Stimulated activated naive CD8-positive, alpha-beta T cell treated with anti-CD3 and anti-CD28 coated beads, Interleukin-15, Interleukin-2, amounts not matched to agents 100 ng/mL and 50 ng/mL, for 24 hours (primary cell): ENCODE data around the gene SPTLC1.
"Not testable (repeated sequence)": the region's sequence is repeated elsewhere in the genome, so short reads cannot be mapped to it uniquely, and the experiment has no call there.

Experiments used
- H3K27ac Mint-ChIP-seq: one replicate; pipeline ENCODE4 v1.8.0; 2021; ENCODE audit warnings: mild to moderate bottlenecking, mixed read lengths
- H3K27me3 Mint-ChIP-seq: one replicate; pipeline ENCODE4 v1.8.0; 2021; ENCODE audit warnings: mixed read lengths
- H3K36me3 Mint-ChIP-seq: one replicate; pipeline ENCODE4 v1.8.0; 2021; ENCODE audit warnings: low read depth, mixed read lengths
- H3K4me1 Mint-ChIP-seq: one replicate; pipeline ENCODE4 v1.8.0; 2021; ENCODE audit warnings: low read depth, mixed read lengths
- H3K4me3 Mint-ChIP-seq: one replicate; pipeline ENCODE4 v1.8.0; 2021; ENCODE audit warnings: mild to moderate bottlenecking, mixed read lengths
- H3K9me3 Mint-ChIP-seq: one replicate; pipeline ENCODE4 v1.8.0; 2021; ENCODE audit warnings: mixed read lengths

SPTLC1 gene, protein sequence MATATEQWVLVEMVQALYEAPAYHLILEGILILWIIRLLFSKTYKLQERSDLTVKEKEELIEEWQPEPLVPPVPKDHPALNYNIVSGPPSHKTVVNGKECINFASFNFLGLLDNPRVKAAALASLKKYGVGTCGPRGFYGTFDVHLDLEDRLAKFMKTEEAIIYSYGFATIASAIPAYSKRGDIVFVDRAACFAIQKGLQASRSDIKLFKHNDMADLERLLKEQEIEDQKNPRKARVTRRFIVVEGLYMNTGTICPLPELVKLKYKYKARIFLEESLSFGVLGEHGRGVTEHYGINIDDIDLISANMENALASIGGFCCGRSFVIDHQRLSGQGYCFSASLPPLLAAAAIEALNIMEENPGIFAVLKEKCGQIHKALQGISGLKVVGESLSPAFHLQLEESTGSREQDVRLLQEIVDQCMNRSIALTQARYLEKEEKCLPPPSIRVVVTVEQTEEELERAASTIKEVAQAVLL

DNA sequence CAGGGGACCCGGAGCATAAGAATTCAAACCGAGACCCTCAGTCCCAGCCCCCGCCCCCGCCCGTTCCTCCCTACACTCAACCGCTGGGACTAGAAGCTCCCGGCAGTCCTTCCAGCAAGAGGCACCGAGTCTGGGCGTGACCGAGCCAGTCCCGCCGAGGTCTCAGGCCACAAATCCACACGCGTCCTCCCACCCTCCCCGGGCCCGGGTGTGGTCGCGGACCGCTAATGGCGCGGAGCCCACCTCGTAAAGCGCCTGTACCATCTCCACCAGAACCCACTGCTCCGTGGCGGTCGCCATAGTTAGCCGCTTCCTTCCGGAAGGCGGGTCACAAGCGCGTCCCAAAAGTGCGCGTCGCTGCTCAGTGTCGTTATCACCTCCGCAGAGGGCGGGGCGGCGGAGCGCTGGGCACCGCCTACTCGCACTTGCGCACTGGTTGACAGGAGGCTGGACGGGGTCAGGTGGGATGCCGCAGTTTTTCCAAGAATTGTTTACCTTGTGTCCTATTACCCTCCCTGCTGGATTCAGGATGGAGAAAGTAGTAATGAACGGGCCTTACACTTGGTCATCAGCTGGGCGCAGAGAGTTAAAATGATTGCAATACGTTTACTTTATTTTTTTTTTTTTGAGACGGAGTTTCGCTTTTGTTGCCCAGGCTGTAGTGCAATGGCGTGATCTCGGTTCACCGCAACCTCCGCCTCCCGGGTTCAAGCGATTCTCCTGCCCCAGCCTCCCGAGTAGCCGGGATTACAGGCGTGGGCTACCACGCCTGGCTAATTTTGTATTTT lies at the start of gene SPTLC1:
Gene SPTLC1 (minus strand): TSS at position 343 of the 788 bp plus-strand sequence. CDS start 43 bp downstream, at position 300.
- H3K36me3 Mint-ChIP-seq: peaks cover 25% of the 10 kb centered on the region
- peak within 1 kb of the TSS; percentile 97 for H3K4me3 Mint-ChIP-seq
- peak within 1 kb of the TSS; percentile 94 for H3K27ac Mint-ChIP-seq
- H3K9me3 Mint-ChIP-seq: no peaks in the 10 kb centered on the region
- no peaks in the 10 kb centered on the region for H3K27me3 Mint-ChIP-seq
- peaks cover 36% of the 10 kb centered on the region for H3K4me1 Mint-ChIP-seq

DNA sequence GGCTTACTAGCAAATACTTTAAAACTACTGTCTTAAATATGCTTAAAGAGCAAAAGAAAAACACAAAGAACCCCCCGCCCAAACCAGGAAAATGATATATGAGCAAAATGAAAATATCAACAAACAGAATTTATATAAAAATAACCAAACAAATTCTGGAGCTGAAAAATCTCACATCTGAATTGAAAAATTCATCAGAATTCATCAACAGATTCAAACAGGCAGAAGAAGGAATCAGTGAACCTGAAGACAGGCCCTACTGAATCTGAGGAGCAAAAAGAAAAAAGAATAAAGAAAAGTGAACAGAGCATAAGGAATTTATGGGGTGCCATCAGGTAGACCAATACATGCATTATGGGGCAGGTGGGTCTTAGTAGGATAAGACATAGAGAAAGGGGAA lies 49.8 kb upstream of the SPTLC1 start:
- no peak overlapping the region for H3K4me3 Mint-ChIP-seq
- no peaks in the 10 kb centered on the region for H3K36me3 Mint-ChIP-seq
- no peaks in the 10 kb centered on the region for H3K4me1 Mint-ChIP-seq
- H3K9me3 Mint-ChIP-seq: peaks cover 18% of the 10 kb centered on the region
- no peak overlapping the region for H3K27ac Mint-ChIP-seq
- peaks cover 12% of the 10 kb centered on the region for H3K27me3 Mint-ChIP-seq

DNA sequence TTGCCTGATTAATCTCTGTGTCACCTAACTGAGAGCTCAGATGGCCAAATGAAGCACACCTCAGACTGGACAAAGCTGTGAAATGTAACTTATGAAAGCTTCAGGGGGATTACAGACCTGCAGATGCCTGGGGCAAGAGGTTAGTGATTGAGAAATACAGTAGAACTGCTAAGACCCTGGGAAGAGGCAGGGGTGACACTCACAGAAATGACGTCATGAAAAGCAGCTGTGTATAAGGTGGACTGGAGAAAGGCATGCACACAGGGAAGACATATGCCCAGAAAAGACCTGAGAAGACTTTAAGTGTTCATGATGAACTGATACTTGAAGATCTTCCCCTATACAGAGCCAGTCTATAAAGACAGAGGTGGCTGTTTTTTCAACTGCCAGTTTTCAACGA lies 49.3 kb upstream of the SPTLC1 start:
- no peaks in the 10 kb centered on the region for H3K36me3 Mint-ChIP-seq
- peaks cover 18% of the 10 kb centered on the region for H3K9me3 Mint-ChIP-seq
- H3K27ac Mint-ChIP-seq: no peak overlapping the region
- H3K4me1 Mint-ChIP-seq: no peaks in the 10 kb centered on the region
- H3K27me3 Mint-ChIP-seq: peaks cover 10% of the 10 kb centered on the region
- no peak overlapping the region for H3K4me3 Mint-ChIP-seq

DNA sequence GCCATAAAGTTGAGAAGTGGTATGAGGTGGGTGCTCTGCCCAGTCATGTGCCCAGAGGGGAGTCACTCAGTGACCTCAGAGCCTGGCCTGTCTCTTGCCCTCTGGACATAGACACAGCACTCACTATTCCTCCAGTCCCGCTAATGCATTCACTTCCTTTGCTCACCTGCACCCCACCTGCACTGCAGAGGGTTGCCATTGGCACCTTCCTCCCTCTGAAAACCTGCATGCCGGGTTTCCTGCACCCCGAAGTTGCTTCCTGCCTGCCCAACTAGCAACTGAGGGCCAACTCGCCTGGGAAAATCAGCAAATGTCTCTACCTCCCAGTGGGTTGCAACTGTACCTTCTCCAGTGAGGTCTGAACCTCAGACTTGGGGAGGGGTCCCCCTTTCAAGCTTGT lies 48.1 kb upstream of the SPTLC1 start:
- no peaks in the 10 kb centered on the region for H3K36me3 Mint-ChIP-seq
- H3K27me3 Mint-ChIP-seq: peaks cover 12% of the 10 kb centered on the region
- H3K27ac Mint-ChIP-seq: no peak overlapping the region
- peaks cover 18% of the 10 kb centered on the region for H3K9me3 Mint-ChIP-seq
- no peaks in the 10 kb centered on the region for H3K4me1 Mint-ChIP-seq
- H3K4me3 Mint-ChIP-seq: no peak overlapping the region

DNA sequence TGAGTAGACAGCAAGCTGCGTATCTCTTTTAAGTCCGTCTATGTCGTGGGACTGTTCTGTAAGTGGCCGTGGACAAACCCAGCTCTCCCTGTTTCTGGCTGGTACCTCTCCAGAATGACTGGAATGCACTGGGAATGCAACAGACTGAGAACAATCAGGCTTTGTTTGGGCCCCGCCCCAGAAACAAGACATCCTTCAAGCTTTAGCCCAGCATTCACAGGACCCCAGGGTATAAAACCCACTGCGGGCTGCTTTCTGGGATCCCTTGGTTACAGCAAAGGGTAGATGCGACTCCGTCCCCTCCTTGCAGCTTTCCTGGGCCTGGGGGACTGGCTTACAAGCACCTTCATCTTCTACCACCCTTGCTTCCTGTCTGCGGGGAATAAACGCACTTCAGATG lies 45.6 kb upstream of the SPTLC1 start:
- Mint-ChIP-seq H3K4me3 (no peak overlapping the region), H3K9me3 (peaks cover 18% of the 10 kb centered on the region), H3K27ac (no peak overlapping the region), H3K4me1 (no peaks in the 10 kb centered on the region), H3K36me3 (no peaks in the 10 kb centered on the region), H3K27me3 (peaks cover 15% of the 10 kb centered on the region)

DNA sequence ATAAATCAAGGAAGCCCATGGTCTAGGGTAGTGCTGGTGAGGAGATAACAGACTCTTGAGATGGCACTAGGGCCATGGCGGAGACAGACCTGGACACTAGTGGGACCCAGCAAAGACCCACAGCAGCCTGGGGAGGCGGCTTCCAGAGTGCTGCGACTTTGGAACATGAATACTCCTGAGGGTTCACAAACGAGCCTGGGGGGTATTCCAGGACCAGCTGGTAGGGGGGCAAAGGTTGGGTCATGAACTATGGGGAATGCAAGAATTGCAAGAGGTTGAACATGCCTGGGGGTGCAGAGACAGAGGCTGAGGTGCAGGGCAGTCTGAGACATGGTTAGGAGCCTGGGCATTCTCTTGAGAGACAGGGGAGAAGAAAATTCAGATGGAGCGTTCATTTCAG lies 43.8 kb upstream of the SPTLC1 start:
- Mint-ChIP-seq H3K4me3 (no peak overlapping the region), H3K27me3 (peaks cover 15% of the 10 kb centered on the region), H3K27ac (no peak overlapping the region), H3K9me3 (peaks cover 3% of the 10 kb centered on the region), H3K36me3 (no peaks in the 10 kb centered on the region), H3K4me1 (no peaks in the 10 kb centered on the region)

DNA sequence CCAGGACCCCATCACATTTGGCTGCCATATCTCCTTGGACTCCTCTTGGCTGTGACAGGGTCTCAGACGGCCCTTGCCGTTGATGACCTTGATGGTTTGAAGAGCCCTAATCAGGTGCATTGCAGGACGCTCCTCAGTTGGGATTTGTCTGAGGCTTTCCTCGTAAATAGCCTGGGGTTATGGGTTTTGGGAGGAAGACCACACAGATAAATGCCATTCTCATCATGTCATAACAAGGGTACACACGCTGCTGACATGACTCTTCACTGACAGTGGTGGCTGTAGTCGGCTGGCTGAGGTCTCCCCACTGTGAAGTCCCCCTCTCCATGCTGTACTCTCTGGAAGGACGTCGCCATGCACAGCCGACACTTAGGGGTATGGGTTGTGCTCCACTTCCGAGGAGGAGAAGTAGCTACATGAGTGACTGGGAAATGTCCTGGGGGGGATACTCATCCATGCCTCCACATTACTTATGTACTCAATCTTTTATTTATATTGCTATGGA lies 42.9 kb upstream of the SPTLC1 start:
- Mint-ChIP-seq H3K36me3 (no peaks in the 10 kb centered on the region), H3K4me3 (no peak overlapping the region), H3K9me3 (peaks cover 3% of the 10 kb centered on the region), H3K4me1 (no peaks in the 10 kb centered on the region), H3K27me3 (peaks cover 15% of the 10 kb centered on the region), H3K27ac (no peak overlapping the region)

DNA sequence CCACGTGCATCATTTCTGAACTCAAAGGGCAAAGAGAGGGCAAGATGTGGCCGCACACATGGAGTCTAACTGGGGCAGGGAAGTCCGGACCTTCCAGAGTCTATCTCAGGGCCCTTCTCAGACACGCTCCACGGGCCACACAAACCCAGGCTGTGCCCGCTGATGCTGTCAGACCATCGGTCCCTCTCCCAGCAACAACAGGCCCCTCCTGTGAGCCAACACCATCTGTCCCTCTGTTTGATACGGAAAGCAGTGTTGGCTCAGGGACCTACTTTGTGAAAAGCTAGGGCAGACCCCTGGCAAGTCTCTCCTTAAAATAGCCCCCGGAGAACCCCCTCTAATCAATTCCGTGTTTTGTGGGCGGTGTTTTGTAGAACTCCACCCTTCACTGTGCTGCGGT lies 40.5 kb upstream of the SPTLC1 start:
- H3K4me3 Mint-ChIP-seq, H3K36me3 Mint-ChIP-seq, H3K4me1 Mint-ChIP-seq, H3K9me3 Mint-ChIP-seq, H3K27ac Mint-ChIP-seq: not testable (repeated sequence)
- H3K27me3 Mint-ChIP-seq: peaks cover 14% of the 10 kb centered on the region

DNA sequence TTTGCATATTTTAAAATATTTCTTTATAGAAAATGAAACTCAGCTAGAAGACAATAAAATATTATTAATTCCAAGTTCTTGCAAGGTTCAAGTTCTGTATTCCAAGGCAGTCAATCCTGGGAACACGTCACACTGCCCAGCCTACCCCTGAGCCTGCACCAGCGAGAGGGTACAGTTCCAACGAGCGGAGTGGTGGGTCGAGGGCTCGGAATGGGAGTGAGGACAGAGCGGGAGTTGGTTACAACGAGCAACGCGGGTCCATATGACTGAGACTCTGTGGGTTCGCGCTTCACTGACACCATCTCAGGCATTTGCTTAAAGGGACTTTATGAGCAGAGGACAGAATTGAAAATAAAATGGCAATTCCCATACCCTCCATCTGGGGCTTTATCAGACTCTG lies 40.0 kb upstream of the SPTLC1 start:
- H3K9me3 Mint-ChIP-seq: peaks cover under 1% of the 10 kb centered on the region
- no peak overlapping the region for H3K27ac Mint-ChIP-seq

DNA sequence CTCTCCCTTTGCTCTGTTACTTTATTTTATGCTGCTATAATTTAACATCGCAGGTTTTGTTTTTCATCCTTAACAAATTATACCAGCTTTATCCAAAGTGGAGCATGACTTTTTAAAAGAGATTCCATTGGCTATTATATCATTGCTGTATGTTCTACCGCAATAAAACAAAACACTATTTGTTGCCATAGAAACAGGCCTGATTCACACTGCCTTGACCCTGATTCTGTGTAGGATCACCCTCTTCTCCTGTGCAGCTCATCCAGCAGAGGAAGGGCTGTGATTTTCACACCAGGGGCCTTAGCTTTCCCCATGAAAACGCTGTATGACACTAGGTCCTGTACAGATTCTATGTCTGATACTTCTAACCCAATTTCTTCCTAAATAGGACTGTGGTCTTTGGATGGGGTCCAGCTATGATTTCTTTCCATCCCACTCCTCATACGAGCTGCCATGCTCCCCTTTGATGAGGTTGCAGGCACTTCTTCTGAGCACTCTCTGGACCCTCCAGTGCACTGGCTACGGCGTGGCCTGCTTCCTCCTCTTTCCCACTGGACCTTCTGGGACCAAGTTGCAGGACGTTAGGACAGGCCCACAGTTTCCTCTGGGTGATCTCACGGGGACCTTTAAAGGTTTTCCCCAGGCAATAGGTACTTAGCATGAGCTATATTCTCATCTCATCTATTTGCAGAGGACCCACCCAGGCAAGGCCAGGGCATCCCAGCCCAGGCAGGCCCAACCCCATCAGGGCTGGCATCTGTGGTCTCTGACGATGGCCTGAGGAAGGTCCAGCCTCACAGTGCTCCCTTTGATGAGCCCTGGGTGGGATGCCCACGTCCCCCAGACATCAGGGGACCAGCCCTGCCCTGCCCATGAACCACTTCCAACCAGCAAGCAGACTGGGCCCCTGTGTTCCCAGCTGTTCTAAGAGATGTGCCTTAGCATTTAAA lies 38.5 kb upstream of the SPTLC1 start:
- peaks cover 18% of the 10 kb centered on the region for H3K27me3 Mint-ChIP-seq
- not testable (repeated sequence) for H3K4me1 Mint-ChIP-seq, H3K4me3 Mint-ChIP-seq, H3K27ac Mint-ChIP-seq, H3K36me3 Mint-ChIP-seq, H3K9me3 Mint-ChIP-seq

More for the DNA sequence above, 40.0 kb upstream of the SPTLC1 start:
- H3K4me1 Mint-ChIP-seq: no peaks in the 10 kb centered on the region
- no peak overlapping the region for H3K4me3 Mint-ChIP-seq
- H3K27me3 Mint-ChIP-seq: peaks cover 19% of the 10 kb centered on the region
- no peaks in the 10 kb centered on the region for H3K36me3 Mint-ChIP-seq

DNA sequence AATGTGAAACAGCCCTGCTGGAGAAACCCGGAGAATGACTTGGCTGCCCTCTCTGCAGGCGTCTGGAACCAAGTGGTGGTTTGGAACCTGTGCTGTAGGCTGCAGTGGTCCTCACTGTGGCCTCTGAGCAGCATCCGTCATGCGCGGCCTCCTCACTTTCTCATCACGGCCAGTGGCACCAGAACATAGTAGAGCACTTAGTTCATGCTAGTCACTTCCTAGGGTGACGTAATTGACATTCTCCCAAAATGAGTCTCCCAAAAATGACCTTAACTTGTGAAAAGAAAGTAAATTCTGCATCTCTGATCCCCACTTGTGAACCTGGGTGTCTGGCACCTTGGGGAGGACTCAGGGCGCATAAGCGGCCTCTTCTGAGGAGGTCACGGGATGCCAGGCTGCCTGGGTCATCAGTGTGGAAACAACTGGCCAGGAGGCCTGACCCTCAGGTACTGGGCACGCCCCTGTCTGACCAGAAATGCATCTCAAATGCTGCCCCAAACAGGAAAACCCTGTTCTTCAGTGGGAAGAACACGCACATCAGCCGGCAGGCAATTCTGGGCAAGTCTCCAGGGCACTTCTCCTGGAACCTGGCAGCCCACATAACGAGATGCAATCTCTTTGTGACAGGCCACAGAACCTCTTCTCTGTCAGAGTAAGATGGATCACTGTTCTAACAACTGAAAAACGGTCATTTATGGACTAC lies 36.6 kb upstream of the SPTLC1 start:
- H3K36me3 Mint-ChIP-seq: no peaks in the 10 kb centered on the region
- no peak overlapping the region for H3K4me3 Mint-ChIP-seq

DNA sequence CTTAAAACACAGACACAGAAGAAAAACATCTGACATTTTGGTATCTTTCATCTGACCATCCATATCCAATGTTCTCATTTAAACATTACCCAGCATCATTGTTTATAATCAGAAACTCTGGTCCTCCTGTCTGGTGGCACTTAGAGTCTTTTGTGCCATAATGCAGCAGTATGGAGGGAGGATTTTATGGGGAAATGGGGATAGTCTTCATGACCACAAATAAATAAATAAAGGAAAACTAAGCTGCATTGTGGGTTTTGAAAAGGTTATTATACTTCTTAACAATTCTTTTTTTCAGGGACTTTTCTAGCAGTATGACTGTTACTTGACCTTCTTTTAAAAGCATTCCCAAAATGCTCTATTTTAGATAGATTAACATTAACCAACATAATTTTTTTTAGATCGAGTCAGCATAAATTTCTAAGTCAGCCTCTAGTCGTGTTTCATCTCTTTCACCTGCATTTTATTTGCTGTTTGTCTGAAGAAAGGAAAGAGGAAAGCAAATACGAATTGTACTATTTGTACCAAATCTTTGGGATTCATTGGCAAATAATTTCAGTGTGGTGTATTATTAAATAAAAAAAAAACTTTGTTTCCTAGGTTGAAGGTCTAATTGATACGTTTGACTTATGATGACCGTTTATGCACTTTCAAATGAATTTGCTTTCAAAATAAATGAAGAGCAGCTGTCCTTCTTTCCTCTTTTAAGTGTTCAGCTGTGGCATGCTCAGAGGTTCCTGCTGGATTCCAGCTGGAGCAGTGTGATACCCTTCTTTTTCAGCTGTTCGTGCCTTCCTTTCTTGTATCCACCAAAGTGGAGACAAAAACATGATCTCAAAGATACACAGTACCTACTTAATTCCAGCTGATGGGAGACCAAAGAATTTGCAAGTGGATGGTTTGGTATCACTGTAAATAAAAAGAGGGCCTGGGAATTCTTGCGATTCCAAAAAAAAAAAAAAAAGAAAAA lies 35.6 kb upstream of the SPTLC1 start:
- not testable (repeated sequence) for H3K27ac Mint-ChIP-seq, H3K4me3 Mint-ChIP-seq, H3K4me1 Mint-ChIP-seq, H3K36me3 Mint-ChIP-seq, H3K9me3 Mint-ChIP-seq
- peaks cover 20% of the 10 kb centered on the region for H3K27me3 Mint-ChIP-seq

More for the DNA sequence above, 36.6 kb upstream of the SPTLC1 start:
- Mint-ChIP-seq H3K27me3 (peaks cover 18% of the 10 kb centered on the region), H3K9me3 (no peaks in the 10 kb centered on the region), H3K4me1 (no peaks in the 10 kb centered on the region), H3K27ac (no peak overlapping the region)

DNA sequence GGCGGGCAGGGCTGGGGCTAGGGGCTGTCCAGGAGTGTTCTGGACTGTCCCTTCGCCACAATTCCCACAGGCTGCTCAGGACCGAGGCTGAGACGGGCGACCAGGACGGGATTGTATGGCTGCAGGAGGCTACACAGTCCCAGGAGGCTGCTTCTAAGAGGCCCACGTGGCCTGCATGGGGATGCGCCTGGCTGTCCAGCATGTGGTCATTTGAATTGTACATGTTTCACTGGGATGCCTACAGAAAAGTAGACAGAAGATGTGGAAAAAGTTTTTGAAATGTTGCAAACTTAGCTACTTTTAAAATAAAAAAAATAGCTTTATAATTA lies 32.6 kb upstream of the SPTLC1 start:
- H3K27me3 Mint-ChIP-seq: peaks cover 36% of the 10 kb centered on the region
- no peak overlapping the region for H3K4me3 Mint-ChIP-seq
- no peaks in the 10 kb centered on the region for H3K4me1 Mint-ChIP-seq
- no peaks in the 10 kb centered on the region for H3K9me3 Mint-ChIP-seq
- no peaks in the 10 kb centered on the region for H3K36me3 Mint-ChIP-seq
- no peak overlapping the region for H3K27ac Mint-ChIP-seq
